Hepatocyte (in vitro differentiated cells): ENCODE measurements around the gene GRIK2.

Experiments
- CTCF ChIP-seq: fragments of 200-600 bp; sonication (generic); IDR thresholded peaks from 2 replicates; pipeline ENCODE4 v1.5.1; 2016; ENCODE audit warnings: antibody characterized with exemption, mild to moderate bottlenecking; ENCODE audit not compliant: poor library complexity
- EZH2 ChIP-seq: fragments of 200-600 bp; sonication (generic); IDR thresholded peaks from 2 replicates; pipeline ENCODE4 v1.6.1; 2016; ENCODE audit warnings: antibody characterized with exemption, mild to moderate bottlenecking, borderline replicate concordance

- TF ChIP-seq CTCF (no peak), EZH2 (no peak)
Measured at GRCh38 chr6:101379926-101380325, 13.6 kb upstream of the GRIK2 start.
